ENCODE measurements around the gene HIGD1B.

HIGD1B gene

GRCh38 chr17:44842748-44843147 lies 4.9 kb upstream of the HIGD1B start:
- TF ChIP-seq, protein P1, sequence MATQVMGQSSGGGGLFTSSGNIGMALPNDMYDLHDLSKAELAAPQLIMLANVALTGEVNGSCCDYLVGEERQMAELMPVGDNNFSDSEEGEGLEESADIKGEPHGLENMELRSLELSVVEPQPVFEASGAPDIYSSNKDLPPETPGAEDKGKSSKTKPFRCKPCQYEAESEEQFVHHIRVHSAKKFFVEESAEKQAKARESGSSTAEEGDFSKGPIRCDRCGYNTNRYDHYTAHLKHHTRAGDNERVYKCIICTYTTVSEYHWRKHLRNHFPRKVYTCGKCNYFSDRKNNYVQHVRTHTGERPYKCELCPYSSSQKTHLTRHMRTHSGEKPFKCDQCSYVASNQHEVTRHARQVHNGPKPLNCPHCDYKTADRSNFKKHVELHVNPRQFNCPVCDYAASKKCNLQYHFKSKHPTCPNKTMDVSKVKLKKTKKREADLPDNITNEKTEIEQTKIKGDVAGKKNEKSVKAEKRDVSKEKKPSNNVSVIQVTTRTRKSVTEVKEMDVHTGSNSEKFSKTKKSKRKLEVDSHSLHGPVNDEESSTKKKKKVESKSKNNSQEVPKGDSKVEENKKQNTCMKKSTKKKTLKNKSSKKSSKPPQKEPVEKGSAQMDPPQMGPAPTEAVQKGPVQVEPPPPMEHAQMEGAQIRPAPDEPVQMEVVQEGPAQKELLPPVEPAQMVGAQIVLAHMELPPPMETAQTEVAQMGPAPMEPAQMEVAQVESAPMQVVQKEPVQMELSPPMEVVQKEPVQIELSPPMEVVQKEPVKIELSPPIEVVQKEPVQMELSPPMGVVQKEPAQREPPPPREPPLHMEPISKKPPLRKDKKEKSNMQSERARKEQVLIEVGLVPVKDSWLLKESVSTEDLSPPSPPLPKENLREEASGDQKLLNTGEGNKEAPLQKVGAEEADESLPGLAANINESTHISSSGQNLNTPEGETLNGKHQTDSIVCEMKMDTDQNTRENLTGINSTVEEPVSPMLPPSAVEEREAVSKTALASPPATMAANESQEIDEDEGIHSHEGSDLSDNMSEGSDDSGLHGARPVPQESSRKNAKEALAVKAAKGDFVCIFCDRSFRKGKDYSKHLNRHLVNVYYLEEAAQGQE (IDR thresholded peaks at IDR 0.05; ENCODE audit: low read depth): no peak
- TF ChIP-seq CEBPB (IDR thresholded peaks at IDR 0.05) (no peak), TEAD4 (IDR thresholded peaks at IDR 0.05) (no peak), ZBTB7A (IDR thresholded peaks at IDR 0.05; ENCODE audit: low read depth) (no peak), CREB1 (IDR thresholded peaks at IDR 0.05; ENCODE audit: low read depth) (no peak), YY1 (IDR thresholded peaks at IDR 0.05; ENCODE audit: low read depth) (no peak), TCF12 (IDR thresholded peaks at IDR 0.05; ENCODE audit: low read depth) (no peak), RAD21 (IDR thresholded peaks at IDR 0.05; ENCODE audit: low read depth) (no peak), EP300 (IDR thresholded peaks at IDR 0.05; ENCODE audit: borderline replicate concordance) (no peak), MAX (IDR thresholded peaks at IDR 0.05) (no peak), FOXM1 (IDR thresholded peaks at IDR 0.05; ENCODE audit: borderline replicate concordance, low read depth) (no peak), EGR1 (IDR thresholded peaks at IDR 0.05) (no peak)
- TF ChIP-seq, protein P2, sequence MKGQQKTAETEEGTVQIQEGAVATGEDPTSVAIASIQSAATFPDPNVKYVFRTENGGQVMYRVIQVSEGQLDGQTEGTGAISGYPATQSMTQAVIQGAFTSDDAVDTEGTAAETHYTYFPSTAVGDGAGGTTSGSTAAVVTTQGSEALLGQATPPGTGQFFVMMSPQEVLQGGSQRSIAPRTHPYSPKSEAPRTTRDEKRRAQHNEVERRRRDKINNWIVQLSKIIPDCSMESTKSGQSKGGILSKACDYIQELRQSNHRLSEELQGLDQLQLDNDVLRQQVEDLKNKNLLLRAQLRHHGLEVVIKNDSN (IDR thresholded peaks at IDR 0.05): no peak

DNA sequence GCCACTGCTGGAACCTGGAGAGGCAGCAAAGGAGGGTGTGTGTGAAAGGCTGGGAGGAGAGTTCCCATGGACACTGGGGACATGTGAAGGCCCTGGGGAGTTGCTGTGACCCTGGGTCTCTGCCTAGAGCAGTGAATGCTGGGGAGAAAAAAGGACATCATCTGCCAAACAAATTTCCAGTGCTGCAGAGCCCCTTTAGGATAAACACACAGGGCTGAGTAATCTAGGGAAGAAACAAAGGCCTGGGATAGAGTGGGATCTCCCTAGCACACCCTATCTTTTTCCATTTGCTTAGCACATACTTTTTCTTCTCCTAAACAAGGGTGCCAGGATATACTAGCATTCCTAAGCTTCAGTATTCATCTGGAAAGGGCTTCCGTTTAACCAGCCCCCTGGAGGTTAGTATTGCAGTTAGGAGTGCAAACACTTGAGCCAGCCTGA lies 3.3 kb upstream of the HIGD1B start:
- TF ChIP-seq CREB1 (IDR thresholded peaks at IDR 0.05; ENCODE audit: low read depth): no peak
- no peak for TF ChIP-seq TCF12 (IDR thresholded peaks at IDR 0.05; ENCODE audit: low read depth)
- TF ChIP-seq TEAD4 (IDR thresholded peaks at IDR 0.05): no peak
- no peak for TF ChIP-seq MAX (IDR thresholded peaks at IDR 0.05)
- TF ChIP-seq CEBPB (IDR thresholded peaks at IDR 0.05): no peak
- TF ChIP-seq RAD21 (IDR thresholded peaks at IDR 0.05; ENCODE audit: low read depth): no peak
- TF ChIP-seq ZBTB7A (IDR thresholded peaks at IDR 0.05; ENCODE audit: low read depth): no peak
- TF ChIP-seq EP300 (IDR thresholded peaks at IDR 0.05; ENCODE audit: borderline replicate concordance): no peak
- TF ChIP-seq, protein P2 (IDR thresholded peaks at IDR 0.05): no peak
- TF ChIP-seq YY1 (IDR thresholded peaks at IDR 0.05; ENCODE audit: low read depth): no peak
- no peak for TF ChIP-seq FOXM1 (IDR thresholded peaks at IDR 0.05; ENCODE audit: borderline replicate concordance, low read depth)
- no peak for TF ChIP-seq NFIC (IDR thresholded peaks at IDR 0.05)
- no peak for TF ChIP-seq TAF1 (IDR thresholded peaks at IDR 0.05; ENCODE audit: low read depth)
- TF ChIP-seq EGR1 (IDR thresholded peaks at IDR 0.05): no peak
- TF ChIP-seq, protein P1 (IDR thresholded peaks at IDR 0.05; ENCODE audit: low read depth): no peak

DNA sequence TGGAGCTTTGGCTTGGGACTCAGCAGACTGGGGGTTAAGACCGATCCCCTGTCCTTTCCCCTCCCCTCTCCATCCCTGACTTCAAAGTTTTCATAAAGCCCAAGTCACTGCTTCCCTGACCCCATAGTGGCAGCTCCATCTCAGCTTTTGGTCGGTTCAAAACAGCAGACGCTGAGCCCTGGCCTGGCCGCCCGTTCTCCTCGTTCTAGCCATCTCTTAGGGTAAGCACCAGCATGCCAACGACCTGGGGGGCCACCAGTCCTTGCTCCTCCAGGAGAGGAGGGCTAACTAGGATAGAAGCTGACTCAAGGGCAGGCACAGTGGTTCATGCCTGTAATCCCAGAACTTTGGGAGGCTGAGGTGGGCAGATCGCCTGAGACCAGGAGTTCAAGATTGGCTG lies 1.5 kb upstream of the HIGD1B start:
- no peak for TF ChIP-seq MAX (IDR thresholded peaks at IDR 0.05)
- no peak for TF ChIP-seq TCF12 (IDR thresholded peaks at IDR 0.05; ENCODE audit: low read depth)
- TF ChIP-seq, protein P2 (IDR thresholded peaks at IDR 0.05): no peak
- no peak for TF ChIP-seq CREB1 (IDR thresholded peaks at IDR 0.05; ENCODE audit: low read depth)
- TF ChIP-seq EP300 (IDR thresholded peaks at IDR 0.05; ENCODE audit: borderline replicate concordance): no peak
- TF ChIP-seq ZBTB7A (IDR thresholded peaks at IDR 0.05; ENCODE audit: low read depth): no peak
- TF ChIP-seq TAF1 (IDR thresholded peaks at IDR 0.05; ENCODE audit: low read depth): no peak
- no peak for TF ChIP-seq NFIC (IDR thresholded peaks at IDR 0.05)

- TF ChIP-seq EGR1 (IDR thresholded peaks at IDR 0.05) (no peak), NFIC (IDR thresholded peaks at IDR 0.05) (no peak), ZBTB7A (IDR thresholded peaks at IDR 0.05; ENCODE audit: low read depth) (no peak), TEAD4 (IDR thresholded peaks at IDR 0.05) (no peak), RAD21 (IDR thresholded peaks at IDR 0.05; ENCODE audit: low read depth) (no peak), CREB1 (IDR thresholded peaks at IDR 0.05; ENCODE audit: low read depth) (no peak), CEBPB (IDR thresholded peaks at IDR 0.05) (no peak), TCF12 (IDR thresholded peaks at IDR 0.05; ENCODE audit: low read depth) (no peak), TAF1 (IDR thresholded peaks at IDR 0.05; ENCODE audit: low read depth) (no peak), FOXM1 (IDR thresholded peaks at IDR 0.05; ENCODE audit: borderline replicate concordance, low read depth) (no peak), EP300 (IDR thresholded peaks at IDR 0.05; ENCODE audit: borderline replicate concordance) (no peak), MAX (IDR thresholded peaks at IDR 0.05) (no peak), YY1 (IDR thresholded peaks at IDR 0.05; ENCODE audit: low read depth) (no peak)
- TF ChIP-seq, protein P2 (IDR thresholded peaks at IDR 0.05): no peak
- TF ChIP-seq, protein P1 (IDR thresholded peaks at IDR 0.05; ENCODE audit: low read depth): no peak
These were observed 643 bp downstream of the HIGD1B start for GRCh38 chr17:44848257-44848795.
